GM19023 (cell line): ENCODE measurements around the gene HOXD4.

Experiments
- ATAC-seq: cut with Tn5 transposase; IDR thresholded peaks from one replicate; pipeline ENCODE4 v1.9.1; 2021; ENCODE audit warnings: mild to moderate bottlenecking, moderate library complexity; ENCODE audit not compliant: unreplicated experiment

HOXD4 gene

DNA sequence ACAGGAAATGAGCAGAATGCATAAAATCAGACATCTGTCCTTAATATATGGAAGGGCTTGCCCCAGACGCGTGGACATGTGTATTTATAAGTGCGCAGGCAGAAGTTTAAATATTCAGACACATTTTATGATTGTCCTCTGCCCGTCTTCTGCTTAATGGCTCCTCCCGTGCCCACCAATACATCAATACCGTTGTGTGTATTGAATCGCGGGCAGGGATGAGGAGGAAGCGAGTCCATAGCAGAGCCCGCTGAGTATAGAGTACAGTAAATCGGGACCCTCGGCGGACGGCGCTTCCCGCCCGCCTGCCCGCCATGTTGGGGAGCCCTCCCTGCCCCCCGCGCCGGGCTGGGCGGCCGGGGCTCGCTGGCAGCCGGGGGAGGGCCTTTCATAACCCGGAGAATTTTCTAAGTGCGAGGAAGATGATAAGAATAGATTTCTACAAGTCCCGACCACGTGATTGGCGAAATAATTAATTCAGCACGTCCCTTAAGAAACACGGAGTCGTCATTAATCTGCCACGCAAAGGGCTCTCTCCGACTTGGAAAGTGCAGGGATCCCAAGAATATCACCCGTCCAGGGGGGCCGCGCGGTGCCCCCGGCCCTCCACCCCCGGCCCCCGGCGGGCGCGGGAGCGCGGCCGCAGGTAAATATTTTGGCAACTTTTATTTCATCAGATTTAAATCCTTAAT lies 5.6 kb downstream of the HOXD4 start, which contains the start of gene HOXD3:
Gene HOXD3 (plus strand): TSS at position 501 of the 692 bp plus-strand sequence. CDS start 11,808 bp downstream, outside the sequence.
- ATAC-seq = no peak

DNA sequence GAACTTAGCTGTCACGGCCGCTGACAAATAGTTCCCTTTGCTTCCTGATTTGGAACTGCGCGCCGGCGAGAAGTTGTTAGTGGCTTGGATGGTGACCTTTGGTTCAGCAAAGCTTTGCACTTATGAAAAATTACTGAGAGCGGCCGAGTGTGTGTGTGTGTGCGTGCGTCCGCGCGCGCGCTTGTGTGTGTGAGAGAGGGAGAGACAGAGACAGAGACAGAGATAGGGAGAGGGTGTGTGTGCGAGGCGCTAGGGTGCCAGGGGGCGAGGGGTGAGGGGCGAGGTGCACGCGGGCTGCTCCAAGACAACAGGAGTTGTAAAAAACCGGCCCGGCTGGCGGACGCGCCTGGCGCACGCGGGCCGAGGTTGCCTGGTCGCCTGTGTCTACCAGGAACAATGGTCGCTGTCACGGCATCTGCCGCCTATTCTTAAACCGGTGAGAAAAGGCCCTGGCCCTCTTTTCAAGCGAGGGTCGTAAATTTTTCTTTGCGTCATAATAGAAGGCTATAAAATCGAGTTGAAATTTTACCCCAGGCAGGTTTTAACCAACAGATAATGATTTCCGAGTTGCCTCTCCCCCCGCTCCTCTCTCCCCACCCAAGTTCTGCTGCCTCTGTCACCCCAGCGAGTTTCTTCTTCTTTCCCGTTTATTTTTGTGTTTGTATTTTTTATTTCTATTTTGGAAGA lies 6.3 kb downstream of the HOXD4 start:
- ATAC-seq = no peak

- no peak for ATAC-seq
Measured at GRCh38 chr2:176158186-176158591, 6.8 kb downstream of the HOXD4 start.

DNA sequence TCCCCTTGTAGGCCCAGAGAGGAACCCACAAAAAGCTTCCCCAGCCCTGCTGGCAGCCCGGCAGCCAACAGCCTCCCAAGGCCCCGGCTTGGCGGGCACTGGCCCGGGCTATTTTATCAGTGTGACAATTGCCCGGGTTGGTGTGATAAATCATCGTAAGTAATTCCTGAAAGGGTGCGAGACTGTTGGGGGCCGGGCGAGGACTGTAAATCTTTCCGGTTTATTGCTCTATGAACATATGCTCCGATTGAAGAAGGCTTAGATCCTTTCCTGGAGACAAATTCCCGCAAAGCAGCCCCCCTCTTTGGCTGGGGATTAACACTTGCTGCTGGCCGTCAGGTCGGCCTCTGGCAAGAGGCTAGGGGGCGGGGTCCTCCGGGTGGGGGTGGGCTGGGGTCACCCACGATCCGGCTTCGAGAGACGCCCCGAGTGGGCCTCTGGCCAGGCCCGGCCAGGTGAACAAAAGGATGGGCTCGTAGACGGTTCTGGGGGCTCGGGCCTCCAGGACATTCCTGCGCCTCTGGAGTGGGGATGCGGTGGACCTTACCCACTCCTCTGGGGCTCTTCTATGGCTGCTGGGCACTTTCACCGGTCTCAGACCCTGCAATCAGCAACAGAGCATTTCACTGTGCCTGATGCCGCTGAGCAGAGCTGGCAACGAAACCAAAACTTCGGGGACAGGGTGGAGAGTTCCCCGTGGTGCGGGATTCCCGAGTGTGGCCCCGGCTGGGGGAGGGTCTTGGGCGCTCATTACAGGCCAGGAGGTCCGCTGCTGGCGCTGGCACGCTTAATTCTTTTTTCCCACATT lies 7.7 kb downstream of the HOXD4 start:
- ATAC-seq = no peak

DNA sequence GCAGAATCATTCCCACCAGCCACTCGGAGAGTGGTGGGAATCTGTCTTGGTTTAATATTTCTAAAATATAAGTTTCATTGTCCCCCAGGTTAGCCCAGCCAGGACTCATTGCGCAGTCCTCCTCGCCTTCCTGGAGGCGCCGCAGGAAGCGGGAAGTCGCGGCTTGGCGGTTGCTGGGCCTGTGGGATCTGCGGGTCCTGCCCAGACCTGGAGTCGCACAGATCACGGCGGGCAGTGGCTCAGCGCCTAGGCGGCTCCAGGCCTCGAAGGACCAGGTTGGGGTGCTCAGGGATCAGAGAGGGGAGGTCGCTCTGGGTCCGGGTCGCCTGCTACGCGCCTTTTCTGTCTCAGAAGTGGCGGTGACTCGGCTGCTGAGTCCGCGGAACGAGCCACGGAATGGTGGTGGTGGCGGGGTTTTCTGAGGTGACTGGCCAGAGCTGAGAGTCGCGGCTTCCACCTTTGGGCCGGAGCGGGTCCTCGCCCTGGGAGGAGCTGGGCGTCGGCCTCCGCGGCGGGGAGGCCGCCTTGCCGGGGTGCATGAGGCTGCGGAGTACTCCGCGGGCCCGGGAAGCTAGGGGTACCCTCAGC lies 8.4 kb downstream of the HOXD4 start:
- ATAC-seq = no peak

- ATAC-seq = no peak
Measured at GRCh38 chr2:176160251-176160985, 9.1 kb downstream of the HOXD4 start.

DNA sequence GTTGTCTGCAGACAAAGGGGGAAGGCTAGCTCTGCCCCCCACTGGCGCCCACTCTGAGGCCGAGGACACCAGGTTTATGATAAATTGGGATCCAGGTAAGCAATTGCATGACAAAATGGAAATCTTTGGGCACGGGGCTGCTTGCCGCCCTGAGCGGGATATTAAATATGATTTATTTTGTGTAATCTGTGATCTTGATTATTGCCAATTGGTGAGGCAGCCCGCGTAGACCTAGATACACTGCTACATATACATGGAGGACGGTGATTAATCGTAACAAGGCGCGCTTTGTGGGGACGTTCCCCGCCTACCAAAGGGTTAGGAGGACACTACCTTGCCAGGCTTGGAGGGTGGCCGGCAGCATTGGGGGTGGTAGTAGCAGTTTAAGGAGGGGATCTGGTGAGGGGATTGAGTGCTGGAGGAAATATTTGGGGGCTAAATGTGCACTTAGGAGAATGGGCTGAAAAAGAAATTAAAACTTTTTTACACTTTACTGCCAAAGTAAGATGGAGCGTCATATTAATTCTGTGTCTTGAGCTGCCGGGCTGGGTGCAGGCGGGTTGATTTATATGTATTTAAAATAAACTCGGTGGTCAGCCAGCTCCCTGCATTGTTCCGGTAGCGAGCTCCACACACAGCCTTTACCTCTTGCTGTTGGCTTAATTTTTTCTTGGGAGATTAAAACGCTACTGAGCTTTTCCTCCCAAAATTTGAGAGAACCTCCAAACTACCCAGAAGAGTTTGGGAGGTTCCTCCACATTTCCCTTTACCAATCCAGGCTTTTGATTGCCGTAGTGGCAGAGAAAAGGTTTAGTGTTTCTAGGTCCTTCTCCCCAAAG lies 9.9 kb downstream of the HOXD4 start:
- no peak for ATAC-seq

DNA sequence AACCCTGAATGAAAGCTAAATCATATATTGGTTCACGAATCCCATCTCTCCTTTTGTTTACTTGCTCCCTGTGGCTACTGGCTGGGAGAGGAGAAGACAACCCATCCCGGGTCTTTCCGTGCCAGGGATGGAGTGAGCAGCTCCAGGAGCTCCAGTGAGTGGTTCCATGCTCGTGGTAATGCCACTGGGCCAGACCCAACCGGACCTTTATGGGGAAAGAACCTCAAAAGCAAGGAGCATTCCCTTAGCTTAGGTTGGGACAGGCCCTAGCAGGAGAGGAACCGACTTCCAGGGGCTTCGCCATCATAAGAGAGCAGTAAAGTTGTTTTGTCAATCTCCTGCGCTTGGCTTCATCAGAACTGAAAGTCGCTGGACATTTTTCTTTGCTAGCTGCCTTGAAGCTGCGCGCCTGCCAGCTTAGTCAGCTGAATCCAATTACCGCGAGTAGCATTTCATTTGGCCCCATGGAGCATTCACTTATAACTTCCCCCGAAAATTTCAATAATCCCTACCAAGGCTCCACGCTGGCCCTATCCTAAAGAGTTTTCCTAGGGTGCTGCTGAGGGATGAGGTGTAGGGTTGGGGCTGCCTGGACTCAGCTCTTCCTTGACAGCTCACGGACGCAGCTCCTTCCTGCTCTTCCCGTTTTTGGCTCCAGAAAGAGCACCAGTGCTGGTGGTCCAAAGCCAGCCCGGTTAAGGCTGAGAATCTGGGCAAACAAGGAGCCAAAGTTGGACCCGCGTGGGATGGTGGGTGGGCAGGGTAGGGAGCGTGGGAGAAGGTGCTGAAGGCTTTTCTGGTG lies 10.7 kb downstream of the HOXD4 start:
- ATAC-seq = no peak

DNA sequence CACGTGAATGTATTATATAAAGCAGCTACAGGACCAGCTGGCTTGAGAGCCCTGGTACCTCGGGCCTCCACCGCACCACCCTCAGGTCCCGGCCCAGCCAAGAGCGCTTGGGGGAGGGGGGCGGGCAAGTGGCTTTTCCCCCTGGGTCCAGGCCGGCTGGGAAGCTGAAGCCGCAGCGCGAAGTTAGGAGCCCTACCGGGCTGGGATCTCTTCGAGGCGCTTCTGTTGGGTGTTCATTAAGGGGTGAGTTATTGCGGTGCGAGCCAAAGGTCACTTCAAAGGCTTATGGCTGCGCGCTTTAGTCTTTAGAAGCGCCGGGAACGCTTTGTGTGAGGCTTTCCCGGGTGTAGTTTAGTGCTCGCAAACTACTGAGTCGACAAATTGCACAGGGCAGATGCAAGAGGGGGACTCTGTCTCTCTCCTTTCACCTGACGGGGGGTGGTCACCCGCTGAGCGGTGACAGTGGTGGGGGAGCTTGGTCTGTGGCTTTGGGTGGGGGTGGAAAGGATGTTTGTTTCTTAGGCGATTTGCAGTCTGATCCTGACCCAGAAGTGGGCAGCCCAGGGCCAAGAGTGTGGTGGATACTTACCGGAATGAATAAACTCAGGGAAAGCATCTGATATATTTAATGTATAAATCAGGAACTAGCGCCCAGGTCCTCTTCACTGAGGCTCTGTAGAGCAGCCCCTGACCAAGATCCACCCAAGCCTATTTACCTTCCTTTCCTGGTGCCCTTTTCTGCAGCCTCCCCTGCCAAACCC lies 11.7 kb downstream of the HOXD4 start:
- no peak for ATAC-seq

DNA sequence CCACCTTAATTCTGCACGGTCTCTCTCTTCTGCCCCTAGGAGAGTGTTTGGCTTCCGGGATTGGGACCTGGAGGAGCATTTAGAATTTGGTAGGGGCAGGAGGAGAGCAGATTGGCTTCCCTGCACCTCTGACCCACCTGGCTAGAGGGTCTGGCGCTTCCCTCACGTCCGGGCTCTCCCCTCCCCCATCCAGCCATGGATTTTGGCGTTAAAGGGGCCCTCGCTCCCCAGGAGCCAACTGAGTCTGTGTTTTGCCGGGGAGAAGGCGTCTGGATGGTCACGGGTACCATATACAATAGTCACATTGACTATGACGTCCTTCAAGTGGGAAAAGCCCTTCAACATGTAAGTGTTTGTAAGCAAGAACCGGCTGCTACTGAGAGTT lies 12.3 kb downstream of the HOXD4 start:
- no peak for ATAC-seq

GRCh38 chr2:176164201-176164600 lies 12.9 kb downstream of the HOXD4 start:
- no peak for ATAC-seq

DNA sequence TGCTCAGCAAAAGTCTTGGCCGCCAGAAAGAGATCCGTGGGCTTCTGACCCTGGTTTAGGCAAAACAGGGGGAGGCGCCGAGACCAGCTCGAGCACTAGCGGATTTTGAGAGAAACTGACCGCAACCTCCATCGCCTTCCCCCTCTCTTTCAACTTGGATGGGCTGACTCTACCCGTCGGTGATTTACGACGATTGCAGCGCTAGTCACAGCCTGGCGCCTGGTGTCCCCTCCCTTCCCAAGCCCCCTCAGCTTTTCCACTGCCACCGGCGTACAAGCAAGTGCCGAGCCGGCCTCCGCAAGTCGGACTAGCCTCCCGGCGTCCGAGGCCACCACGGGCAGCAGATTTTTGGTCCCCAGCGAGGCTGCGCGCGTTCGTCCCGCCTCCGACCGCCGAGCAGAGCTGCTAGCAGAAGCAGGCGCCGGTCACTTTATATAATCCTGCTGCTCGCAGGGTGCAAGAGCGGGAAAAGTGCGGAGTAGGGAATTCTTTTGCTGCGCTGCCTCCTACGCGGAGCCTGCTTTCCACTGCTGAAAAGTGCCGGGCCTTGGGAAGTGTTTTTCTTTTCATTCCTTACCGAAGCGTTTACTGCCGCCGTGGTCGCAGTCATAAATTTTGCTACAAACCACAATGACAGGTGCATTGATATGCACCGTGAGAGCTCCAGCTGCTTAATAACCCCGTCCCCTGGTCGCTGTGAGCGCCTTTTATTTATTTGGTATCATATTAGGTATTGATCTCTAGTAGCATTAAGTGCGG lies 13.4 kb downstream of the HOXD4 start:
- no peak for ATAC-seq

DNA sequence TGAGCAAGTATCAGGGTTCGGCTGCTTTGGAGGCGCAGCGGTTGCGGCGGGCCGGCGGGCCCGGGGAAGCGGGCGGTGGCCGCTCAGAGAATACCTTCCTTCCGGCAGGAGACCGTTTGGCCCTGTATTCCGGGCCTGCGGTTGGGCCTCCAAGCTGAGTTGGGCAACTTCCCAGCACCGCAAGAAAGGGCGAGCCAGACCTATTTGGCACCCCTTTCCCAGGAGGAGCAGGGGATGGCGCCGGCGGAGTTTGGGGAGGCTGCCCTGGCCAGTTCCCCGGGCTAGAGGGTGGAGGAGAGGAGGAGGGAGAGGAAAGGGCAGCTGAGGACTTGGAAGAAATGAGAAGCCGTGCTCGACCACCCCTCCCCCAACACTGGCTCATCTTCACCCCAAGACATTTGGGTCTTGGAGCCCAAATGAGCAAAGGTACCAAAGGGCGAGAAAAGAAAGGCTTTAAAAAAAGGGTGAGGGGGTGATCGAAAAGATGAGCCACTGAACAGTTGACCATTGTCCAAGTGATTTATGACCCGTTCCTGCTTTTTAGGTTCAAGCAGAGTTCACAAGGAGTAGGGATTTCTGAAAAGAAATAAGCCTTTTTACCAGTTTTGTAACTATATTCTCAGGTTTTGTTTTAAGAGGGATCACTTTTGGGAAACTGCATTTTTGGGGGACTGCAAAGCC lies 14.2 kb downstream of the HOXD4 start:
- no peak for ATAC-seq

DNA sequence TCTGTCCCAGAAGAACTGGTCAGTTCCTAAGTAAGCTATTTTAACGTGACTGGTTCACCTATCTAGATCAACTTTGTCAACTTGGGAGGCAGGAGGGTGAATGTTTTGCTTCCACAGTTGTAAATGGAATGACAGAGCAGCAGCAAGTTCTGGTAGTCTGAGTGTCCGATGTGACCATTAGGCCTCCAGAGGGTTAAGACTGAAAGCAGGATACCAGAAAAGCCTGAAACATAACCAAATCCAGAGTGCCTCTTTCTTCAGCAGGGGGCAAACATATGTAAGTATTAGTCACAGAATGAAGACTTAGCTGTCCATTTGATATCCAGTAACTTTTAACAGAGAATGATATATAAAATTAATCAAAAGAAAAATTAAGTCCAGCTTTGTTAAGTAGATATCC lies 14.9 kb downstream of the HOXD4 start:
- no peak for ATAC-seq

DNA sequence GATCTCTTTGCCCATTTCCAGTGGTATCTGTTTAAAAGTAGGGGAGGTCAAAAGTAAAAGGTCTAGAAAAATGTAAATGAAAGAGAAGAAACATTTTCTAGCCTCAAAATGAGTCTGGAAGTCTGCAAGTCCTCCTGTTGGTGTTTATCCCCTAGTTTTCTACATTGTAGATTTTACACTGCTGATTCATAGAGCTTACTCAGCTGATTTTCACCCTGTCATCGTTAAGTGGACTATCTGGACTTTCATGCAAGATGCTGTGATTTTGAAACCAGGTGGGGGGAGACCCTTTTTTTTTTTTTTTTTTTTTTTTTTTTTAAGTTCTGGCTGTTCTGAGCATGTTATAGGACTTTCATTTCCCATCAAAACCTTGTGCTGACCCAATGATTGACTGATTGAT lies 16.0 kb downstream of the HOXD4 start:
- ATAC-seq = no peak

GRCh38 chr2:176169181-176169580 lies 17.8 kb downstream of the HOXD4 start:
- ATAC-seq = no peak

DNA sequence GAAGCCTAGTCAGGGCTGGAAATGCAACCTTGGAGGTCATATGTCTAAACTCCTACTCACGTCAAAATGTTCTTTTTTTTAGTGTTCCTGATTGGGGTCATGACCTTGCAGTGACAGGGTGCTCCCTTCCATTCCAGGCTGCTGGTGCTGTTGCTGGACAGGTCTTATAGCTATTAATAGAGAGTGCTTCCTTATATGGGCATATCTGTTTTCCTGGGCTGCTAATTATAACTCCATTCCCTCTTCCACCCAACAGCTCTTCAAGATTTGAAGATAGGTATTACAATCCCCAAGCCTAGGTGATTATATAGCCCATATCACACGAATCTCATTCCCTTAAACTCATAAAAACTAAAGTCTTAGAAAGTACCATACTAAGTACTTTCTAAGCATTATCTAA lies 18.4 kb downstream of the HOXD4 start:
- ATAC-seq = no peak
